Measurements from ENCODE around the gene PDGFC.
"Not testable (repeated sequence)": the region's sequence is repeated elsewhere in the genome, so short reads cannot be mapped to it uniquely, and the experiment has no call there.

Gene PDGFC

GRCh38 chr4:156901871-156902270, 69.7 kb downstream of the PDGFC start:
- no peak for DNase-seq (ENCODE audit: low read depth in 2 of 2)

GRCh38 chr4:156898373-156899117, 73.1 kb downstream of the PDGFC start:
- DNase-seq (ENCODE audit: low read depth in 2 of 2), result no peak

GRCh38 chr4:156896527-156896926, 75.1 kb downstream of the PDGFC start:
- no peak for DNase-seq (ENCODE audit: low read depth in 2 of 2)

GRCh38 chr4:156894234-156894633, 77.4 kb downstream of the PDGFC start:
- no peak for DNase-seq (ENCODE audit: low read depth in 2 of 2)

GRCh38 chr4:156892805-156893204, 78.8 kb downstream of the PDGFC start:
- no peak for DNase-seq (ENCODE audit: low read depth in 2 of 2)

- no peak for DNase-seq (ENCODE audit: low read depth in 2 of 2)
Observed at GRCh38 chr4:156889616-156890594, 81.7 kb downstream of the PDGFC start.

- no peak for DNase-seq (ENCODE audit: low read depth in 2 of 2)
Observed at GRCh38 chr4:156888762-156889161, 82.8 kb downstream of the PDGFC start.

GRCh38 chr4:156886481-156886880, 85.1 kb downstream of the PDGFC start:
- DNase-seq (ENCODE audit: low read depth in 2 of 2), result no peak

- no peak for DNase-seq (ENCODE audit: low read depth in 2 of 2)
Observed at GRCh38 chr4:156885374-156885773, 86.2 kb downstream of the PDGFC start.

- DNase-seq (ENCODE audit: low read depth in 2 of 2), result no peak
Observed at GRCh38 chr4:156884183-156884582, 87.4 kb downstream of the PDGFC start.

- no peak for DNase-seq (ENCODE audit: low read depth in 2 of 2)
Observed at GRCh38 chr4:156875704-156876103, 95.9 kb downstream of the PDGFC start.

- no peak for DNase-seq (ENCODE audit: low read depth in 2 of 2)
Observed at GRCh38 chr4:156875055-156875454, 96.5 kb downstream of the PDGFC start.

GRCh38 chr4:156873799-156874198, 97.8 kb downstream of the PDGFC start:
- no peak for DNase-seq (ENCODE audit: low read depth in 2 of 2)

- DNase-seq (ENCODE audit: low read depth in 2 of 2), result no peak
Observed at GRCh38 chr4:156870861-156871260, 100.7 kb downstream of the PDGFC start.

GRCh38 chr4:156870131-156870530, 101.5 kb downstream of the PDGFC start:
- no peak for DNase-seq (ENCODE audit: low read depth in 2 of 2)

- not testable (repeated sequence) for DNase-seq (ENCODE audit: low read depth in 2 of 2)
Observed at GRCh38 chr4:156866088-156866487, 105.5 kb downstream of the PDGFC start.

- no peak for DNase-seq (ENCODE audit: low read depth in 2 of 2)
Observed at GRCh38 chr4:156865451-156865850, 106.1 kb downstream of the PDGFC start.

- no peak for DNase-seq (ENCODE audit: low read depth in 2 of 2)
Observed at GRCh38 chr4:156858071-156858470, 113.5 kb downstream of the PDGFC start.

- no peak for DNase-seq (ENCODE audit: low read depth in 2 of 2)
Observed at GRCh38 chr4:156838761-156839160, 132.8 kb downstream of the PDGFC start.

- DNase-seq (ENCODE audit: low read depth in 2 of 2), result no peak
Observed at GRCh38 chr4:156837625-156838345, 133.8 kb downstream of the PDGFC start.

- no peak for DNase-seq (ENCODE audit: low read depth in 2 of 2)
Observed at GRCh38 chr4:156832886-156833285, 138.7 kb downstream of the PDGFC start.

- DNase-seq (ENCODE audit: low read depth in 2 of 2), result no peak
Observed at GRCh38 chr4:156830351-156830750, 141.2 kb downstream of the PDGFC start.

Measured in stimulated activated CD8-positive, alpha-beta memory T cell treated with anti-CD3 and anti-CD28 coated beads, Interleukin-2, amount 100 ng/mL, for 1 hour (primary cell).